HCT116 (cell line): Measurements from ENCODE around the gene AGPS. TPM values are rescaled to one million over a fixed set of nuclear protein-coding genes. Genes with fewer than 3 reads are reported as not detected.

Experiments
- ATAC-seq: fragments of 200-7000 bp; cut with Tn5 transposase; 2 replicates; pipeline ENCODE4 v1.9.1; 2020; ENCODE audit warnings: mild to moderate bottlenecking, moderate library complexity
- BruUV-seq: library from RNA; stranded (reverse); fragments of 400-500 nt; replicated peaks from 2 replicates; lab custom pipeline; 2021; lab: Mats Ljungman, UMichigan
- CTCF ChIA-PET: fragments of 300-600 bp; sonication (Branson Sonifier 250); formaldehyde crosslinking; loops from one replicate; lab custom pipeline; 2021; ENCODE audit warnings: antibody characterized with exemption; lab: Charles Lee
- POLR2A ChIA-PET: fragments of 300-600, 350-600 bp; sonication (Branson Sonifier 250); formaldehyde crosslinking; loops from one replicate; lab custom pipeline; 2021; ENCODE audit warnings: antibody characterized with exemption; lab: Charles Lee
- RAD21 ChIA-PET, 2 experiments: fragments of 300-600 bp; sonication (Branson Sonifier 250); formaldehyde crosslinking; loops; one replicate each; lab custom pipeline; 2023; ENCODE audit warnings: low total read pairs in 2 of 2; ENCODE audit not compliant: uncharacterized antibody in 2 of 2, unreplicated experiment in 2 of 2, low non-redundant PET in 1 of 2; lab: Charles Lee
- DNase-seq: peaks from one replicate; pipeline ENCODE4 v3.0.0-alpha.2; 2010; ENCODE audit warnings: low read depth, low spot score
- H2AFZ ChIP-seq: fragments of 200-600 bp; shearing (Covaris generic), sonication (generic); 2 replicates; pipeline ENCODE4 v1.6.1; 2017; ENCODE audit warnings: low read depth, mixed run types, mixed read lengths, antibody characterized with exemption, low read length; ENCODE audit not compliant: poor library complexity, severe bottlenecking
- H3K27ac ChIP-seq: 2 replicates; pipeline ENCODE4 v1.5.1; 2012; ENCODE audit warnings: low read depth, low read length
- H3K27me3 ChIP-seq: fragments of 200-600 bp; sonication (generic); 2 replicates; pipeline ENCODE4 v1.6.1; 2016; ENCODE audit warnings: mixed run types, low read length, mixed read lengths; ENCODE audit not compliant: insufficient read depth
- H3K36me3 ChIP-seq, 2 experiments: fragments of 200-500 bp in 1 of 2; fragments of 200-600 bp in 1 of 2; sonication (Bioruptor generic) in 1 of 2; sonication (generic) in 1 of 2; 2 replicates each; pipeline versions ENCODE4 v1.5.1 to v1.6.1; 2014 to 2016; ENCODE audit warnings: low read length in 2 of 2, inconsistent platforms in 1 of 2, mixed read lengths in 1 of 2, mixed run types in 1 of 2; ENCODE audit not compliant: insufficient read depth in 2 of 2, control insufficient read depth in 1 of 2
- H3K4me1 ChIP-seq, 2 experiments: fragments of 200-600 bp in 1 of 2; sonication (generic) in 1 of 2; 2 replicates each; pipeline versions ENCODE4 v1.5.1 to v1.6.1; 2012 to 2017; ENCODE audit warnings: low read length in 2 of 2, inconsistent platforms in 1 of 2, mild to moderate bottlenecking in 1 of 2, mixed read lengths in 1 of 2, mixed run types in 1 of 2, moderate library complexity in 1 of 2; ENCODE audit not compliant: insufficient read depth in 2 of 2, control insufficient read depth in 1 of 2
- H3K4me2 ChIP-seq: fragments of 200-600 bp; sonication (generic); 2 replicates; pipeline ENCODE4 v1.6.1; 2017; ENCODE audit warnings: mixed run types, low read length, mixed read lengths
- H3K4me3 ChIP-seq, 2 experiments: fragments of 200-600 bp in 1 of 2; sonication (generic) in 1 of 2; replicated peaks in 1 of 2; 2 replicates each; pipeline ENCODE4 v1.5.1; 2011 to 2016; ENCODE audit warnings: low read length in 2 of 2, control low read depth in 1 of 2, low read depth in 1 of 2, mild to moderate bottlenecking in 1 of 2, mixed read lengths in 1 of 2, mixed run types in 1 of 2
- H3K79me2 ChIP-seq: fragments of 200-600 bp; sonication (generic); 2 replicates; pipeline ENCODE4 v1.6.1; 2017; ENCODE audit warnings: mild to moderate bottlenecking, mixed run types, low read length, moderate library complexity, mixed read lengths; ENCODE audit not compliant: insufficient read depth
- H3K9ac ChIP-seq: fragments of 200-600 bp; sonication (generic); 2 replicates; pipeline ENCODE4 v1.6.1; 2016; ENCODE audit warnings: low read length, mixed read lengths
- H3K9me2 ChIP-seq: fragments of 200-600 bp; sonication (generic), shearing (Covaris generic); 2 replicates; pipeline ENCODE4 v1.6.1; 2017; ENCODE audit warnings: mixed run types, mild to moderate bottlenecking, moderate library complexity; ENCODE audit not compliant: insufficient read depth
- H3K9me3 ChIP-seq, 2 experiments: fragments of 200-500 bp in 1 of 2; fragments of 200-600 bp in 1 of 2; sonication (Bioruptor generic) in 1 of 2; sonication (generic) in 1 of 2; 2 replicates each; pipeline ENCODE4 v1.6.1; 2014 to 2017; ENCODE audit warnings: low read length in 2 of 2, mixed read lengths in 2 of 2, inconsistent platforms in 1 of 2, low read depth in 1 of 2, mild to moderate bottlenecking in 1 of 2, mixed run types in 1 of 2, moderate library complexity in 1 of 2; ENCODE audit not compliant: control insufficient read depth in 1 of 2, insufficient read depth in 1 of 2
- H4K20me1 ChIP-seq: fragments of 200-600 bp; sonication (generic), shearing (Covaris generic); 2 replicates; pipeline ENCODE4 v1.6.1; 2017; ENCODE audit warnings: mixed run types, mild to moderate bottlenecking, moderate library complexity; ENCODE audit not compliant: insufficient read depth
- CBX3 ChIP-seq: IDR thresholded peaks from 2 replicates; pipeline ENCODE4 v1.6.1; 2012; ENCODE audit warnings: low read depth
- EZH2phosphoT487 ChIP-seq: fragments of 200-600 bp; IDR thresholded peaks from 2 replicates; pipeline ENCODE4 v1.6.1; 2018; ENCODE audit warnings: antibody characterized with exemption, borderline replicate concordance
- JUND ChIP-seq: IDR thresholded peaks from 2 replicates; pipeline ENCODE4 v1.6.1; 2012
- RAD21 ChIP-seq: IDR thresholded peaks from 2 replicates; pipeline ENCODE4 v1.6.1; 2012; ENCODE audit warnings: low read depth, mild to moderate bottlenecking
- SIN3A ChIP-seq: IDR thresholded peaks from 2 replicates; pipeline ENCODE4 v1.6.1; 2012; ENCODE audit warnings: low read depth
- SP1 ChIP-seq: IDR thresholded peaks from 2 replicates; pipeline ENCODE4 v1.6.1; 2012; ENCODE audit warnings: low read depth
- YY1 ChIP-seq: IDR thresholded peaks from 2 replicates; pipeline ENCODE4 v1.6.1; 2011; ENCODE audit warnings: low read length, low read depth, moderate library complexity, mild to moderate bottlenecking; ENCODE audit not compliant: insufficient replicate concordance; ENCODE audit errors: extremely low read depth
- intact Hi-C: fragments of 100-400 bp; cut with micrococcal nuclease; formaldehyde crosslinking; loops from 2 replicates; pipeline ENCODE4 v1.10.0; 2022
- total RNA-seq: library from RNA; stranded (reverse); gene quantifications from one replicate; pipeline ENCODE4 v1.2.1, GENCODE V29; 2021; ENCODE audit not compliant: unreplicated experiment
- TF ChIP-seq, protein P1 (sequence below): IDR thresholded peaks from 2 replicates; pipeline ENCODE4 v1.6.1; 2012
- TF ChIP-seq, protein P2 (sequence below), 3 experiments: fragments of 200-600 bp in 1 of 3; sonication (generic) in 1 of 3; IDR thresholded peaks in 2 of 3; conservative IDR thresholded peaks in 1 of 3; 2 replicates each; pipeline ENCODE4 v1.5.1; 2012 to 2017; ENCODE audit warnings: low read depth in 2 of 3, low read length in 2 of 3, antibody characterized with exemption in 1 of 3, borderline replicate concordance in 1 of 3, control low read depth in 1 of 3, mild to moderate bottlenecking in 1 of 3, mixed read lengths in 1 of 3, mixed run types in 1 of 3, moderate library complexity in 1 of 3; ENCODE audit not compliant: insufficient read depth in 1 of 3

Gene AGPS
- total RNA-seq, 1 experiment from 2014 or later, result 66.6 TPM

DNA sequence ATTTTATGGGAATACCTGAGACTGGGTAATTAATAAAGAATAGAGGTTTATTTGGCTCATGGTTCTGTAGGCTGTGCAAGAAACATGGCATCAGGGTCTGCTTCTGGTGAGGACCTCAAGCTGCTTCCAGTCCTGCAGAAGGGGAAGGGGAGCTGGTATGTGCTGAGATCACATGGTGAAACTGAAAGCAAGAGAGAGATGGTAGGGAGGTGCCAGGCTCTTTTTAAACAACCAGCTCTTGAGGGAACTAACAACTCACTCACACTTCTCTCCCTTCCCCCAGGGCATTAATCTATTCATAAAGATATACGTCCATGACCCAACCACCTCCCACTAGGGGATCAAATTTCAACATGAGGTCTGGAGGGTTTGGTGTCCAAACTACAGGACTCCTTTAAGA lies 40.1 kb downstream of the AGPS start:
- Histone ChIP-seq H3K4me1 (no peaks in the 10 kb centered on the region), H3K27me3 (no peaks in the 10 kb centered on the region), H3K9ac (no peak overlapping the region), H3K4me3 (no peak overlapping the region), H2AFZ (no peak overlapping the region), H3K79me2 (peaks cover 69% of the 10 kb centered on the region), H3K36me3 (0 out of 4 replicates have a peak, but pooled peaks cover 0 to 5% of the 10 kb centered on the region in 2 experiments), H3K9me2 (no peaks in the 10 kb centered on the region), H3K4me2 (no peak overlapping the region), H4K20me1 (no peaks in the 10 kb centered on the region), H3K27ac (no peak overlapping the region), H3K9me3 (peaks cover 9 to 13% of the 10 kb centered on the region in 2 experiments; a peak in 3 of 4 replicates)
- no TSS peak for BruUV-seq
- RAD21 ChIA-PET, result no interaction called here
- POLR2A ChIA-PET, result no interaction called here
- intact Hi-C loops, result no loop called here
- no peak for DNase-seq
- CTCF ChIA-PET, result no interaction called here
- no peak for ATAC-seq
- TF ChIP-seq RAD21 (no peak), YY1 (no peak), SIN3A (no peak), CBX3 (no peak), JUND (no peak)
- TF ChIP-seq, protein P1, sequence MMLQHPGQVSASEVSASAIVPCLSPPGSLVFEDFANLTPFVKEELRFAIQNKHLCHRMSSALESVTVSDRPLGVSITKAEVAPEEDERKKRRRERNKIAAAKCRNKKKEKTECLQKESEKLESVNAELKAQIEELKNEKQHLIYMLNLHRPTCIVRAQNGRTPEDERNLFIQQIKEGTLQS, result no peak
- TF ChIP-seq, protein P2, sequence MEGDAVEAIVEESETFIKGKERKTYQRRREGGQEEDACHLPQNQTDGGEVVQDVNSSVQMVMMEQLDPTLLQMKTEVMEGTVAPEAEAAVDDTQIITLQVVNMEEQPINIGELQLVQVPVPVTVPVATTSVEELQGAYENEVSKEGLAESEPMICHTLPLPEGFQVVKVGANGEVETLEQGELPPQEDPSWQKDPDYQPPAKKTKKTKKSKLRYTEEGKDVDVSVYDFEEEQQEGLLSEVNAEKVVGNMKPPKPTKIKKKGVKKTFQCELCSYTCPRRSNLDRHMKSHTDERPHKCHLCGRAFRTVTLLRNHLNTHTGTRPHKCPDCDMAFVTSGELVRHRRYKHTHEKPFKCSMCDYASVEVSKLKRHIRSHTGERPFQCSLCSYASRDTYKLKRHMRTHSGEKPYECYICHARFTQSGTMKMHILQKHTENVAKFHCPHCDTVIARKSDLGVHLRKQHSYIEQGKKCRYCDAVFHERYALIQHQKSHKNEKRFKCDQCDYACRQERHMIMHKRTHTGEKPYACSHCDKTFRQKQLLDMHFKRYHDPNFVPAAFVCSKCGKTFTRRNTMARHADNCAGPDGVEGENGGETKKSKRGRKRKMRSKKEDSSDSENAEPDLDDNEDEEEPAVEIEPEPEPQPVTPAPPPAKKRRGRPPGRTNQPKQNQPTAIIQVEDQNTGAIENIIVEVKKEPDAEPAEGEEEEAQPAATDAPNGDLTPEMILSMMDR (IDR thresholded peaks at IDR 0.05 in 2 of 3, conservative IDR thresholded peaks at IDR 0.05 in 1 of 3; ENCODE audit: borderline replicate concordance in 1 of 3, insufficient read depth in 1 of 3, low read depth in 2 of 3, low read length in 2 of 3), result no peak
- TF ChIP-seq, all 23 proteins: peak for 0

DNA sequence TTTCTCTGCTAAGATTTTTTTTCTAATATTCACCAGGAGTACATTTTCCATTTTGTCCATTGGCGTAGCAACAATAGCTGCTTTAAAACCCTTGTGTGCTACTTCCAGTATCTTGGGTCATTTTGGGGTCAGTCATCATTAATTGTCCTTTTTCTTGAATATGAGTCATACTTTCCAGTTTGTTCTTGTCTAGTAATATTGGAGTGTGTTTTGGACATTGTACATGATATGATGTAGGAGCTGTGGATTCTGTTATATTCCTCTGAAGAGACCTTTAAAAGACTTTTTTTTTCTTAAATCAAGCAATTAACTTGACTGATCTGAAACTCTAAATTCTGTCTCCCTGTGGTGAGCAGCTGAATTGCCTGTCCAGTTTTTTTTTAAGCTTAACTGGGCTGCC lies 40.8 kb downstream of the AGPS start:
- Histone ChIP-seq H2AFZ (no peak overlapping the region), H4K20me1 (no peaks in the 10 kb centered on the region), H3K79me2 (peaks cover 63% of the 10 kb centered on the region), H3K4me2 (no peak overlapping the region), H3K4me3 (no peak overlapping the region), H3K27me3 (no peaks in the 10 kb centered on the region), H3K9me3 (peaks cover 8 to 13% of the 10 kb centered on the region in 2 experiments; a peak in 3 of 4 replicates), H3K27ac (no peak overlapping the region), H3K4me1 (no peaks in the 10 kb centered on the region), H3K36me3 (0 out of 4 replicates have a peak, but pooled peaks cover 0 to 5% of the 10 kb centered on the region in 2 experiments), H3K9ac (no peak overlapping the region), H3K9me2 (no peaks in the 10 kb centered on the region)
- BruUV-seq, result no TSS peak
- TF ChIP-seq EZH2phosphoT487 (no peak), SP1 (no peak), CBX3 (peak; percentile 54; the same call in 1 of the 2 replicates)
- TF ChIP-seq, protein P2 (IDR thresholded peaks at IDR 0.05 in 2 of 3, conservative IDR thresholded peaks at IDR 0.05 in 1 of 3; ENCODE audit: borderline replicate concordance in 1 of 3, insufficient read depth in 1 of 3, low read depth in 2 of 3, low read length in 2 of 3), result peak in 2 of 3 experiments; percentile 18 to 35; a peak in 2 of 6 replicates
- DNase-seq (no peak), ATAC-seq (no peak)
- ChIA-PET RAD21 (no interaction called here), CTCF (no interaction called here), POLR2A (no interaction called here)
- intact Hi-C loops, result no loop called here
